Fibroblast of villous mesenchyme (primary cell): Measurements from ENCODE around the gene OAF. TPM values are rescaled to one million over a fixed set of nuclear protein-coding genes. Genes with fewer than 3 reads are reported as not detected.

Experiments
- DNase-seq: peaks from one replicate; pipeline ENCODE4 v3.0.0-alpha.2; 2010; ENCODE audit warnings: low read depth
- H3K4me3 ChIP-seq: 2 replicates; pipeline ENCODE4 v1.5.1; 2011; ENCODE audit warnings: low read depth, mild to moderate bottlenecking, low read length
- total RNA-seq: library from RNA; depleted of rRNA; stranded (reverse); fragments of >200 nt; gene quantifications from 2 replicates; pipeline ENCODE4 v1.2.3, GENCODE V29; 2012
- TF ChIP-seq, protein P1 (sequence below): IDR thresholded peaks from 2 replicates; pipeline ENCODE4 v1.5.1; 2012; ENCODE audit warnings: low read depth, mild to moderate bottlenecking, low read length; ENCODE audit not compliant: insufficient read depth

The OAF gene
- total RNA-seq, 1 donor, result 31.5 TPM

DNA sequence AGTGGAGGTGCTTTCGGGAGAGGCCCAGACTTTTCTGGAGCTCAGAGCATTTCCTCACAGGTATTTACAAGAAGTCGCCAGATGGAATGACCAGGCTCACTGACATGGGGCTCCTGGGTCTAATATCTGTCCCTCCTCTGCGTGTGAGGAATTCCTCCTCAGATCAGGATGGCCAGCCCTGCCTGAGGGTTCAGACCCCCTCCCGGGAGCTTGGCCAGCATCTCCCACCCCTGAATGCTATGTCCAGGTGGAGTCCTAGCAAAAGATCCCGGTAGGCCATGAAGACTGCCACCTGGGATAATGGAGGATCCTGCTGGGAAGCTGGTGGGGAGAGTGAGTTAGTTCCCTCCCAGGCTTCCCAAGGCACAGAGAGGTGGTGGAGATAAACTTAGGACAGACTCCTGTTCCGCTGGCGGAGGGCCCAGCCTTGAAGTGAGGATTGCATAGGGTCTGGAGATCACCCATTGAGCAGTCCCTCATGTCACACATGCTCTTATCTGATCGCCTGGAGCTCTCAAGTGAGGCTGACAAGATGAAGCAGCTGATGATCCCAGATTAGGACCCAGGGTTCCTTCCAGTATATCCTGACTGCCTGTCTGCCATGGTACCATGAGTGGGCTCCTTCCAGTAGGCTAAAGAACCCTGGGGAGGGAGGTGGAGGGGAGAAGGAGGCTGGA is 5.7 kb downstream of the OAF start:
- DNase-seq, result no peak
- TF ChIP-seq, protein P1, sequence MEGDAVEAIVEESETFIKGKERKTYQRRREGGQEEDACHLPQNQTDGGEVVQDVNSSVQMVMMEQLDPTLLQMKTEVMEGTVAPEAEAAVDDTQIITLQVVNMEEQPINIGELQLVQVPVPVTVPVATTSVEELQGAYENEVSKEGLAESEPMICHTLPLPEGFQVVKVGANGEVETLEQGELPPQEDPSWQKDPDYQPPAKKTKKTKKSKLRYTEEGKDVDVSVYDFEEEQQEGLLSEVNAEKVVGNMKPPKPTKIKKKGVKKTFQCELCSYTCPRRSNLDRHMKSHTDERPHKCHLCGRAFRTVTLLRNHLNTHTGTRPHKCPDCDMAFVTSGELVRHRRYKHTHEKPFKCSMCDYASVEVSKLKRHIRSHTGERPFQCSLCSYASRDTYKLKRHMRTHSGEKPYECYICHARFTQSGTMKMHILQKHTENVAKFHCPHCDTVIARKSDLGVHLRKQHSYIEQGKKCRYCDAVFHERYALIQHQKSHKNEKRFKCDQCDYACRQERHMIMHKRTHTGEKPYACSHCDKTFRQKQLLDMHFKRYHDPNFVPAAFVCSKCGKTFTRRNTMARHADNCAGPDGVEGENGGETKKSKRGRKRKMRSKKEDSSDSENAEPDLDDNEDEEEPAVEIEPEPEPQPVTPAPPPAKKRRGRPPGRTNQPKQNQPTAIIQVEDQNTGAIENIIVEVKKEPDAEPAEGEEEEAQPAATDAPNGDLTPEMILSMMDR, result no peak
- no peak overlapping the region for H3K4me3 ChIP-seq

DNA sequence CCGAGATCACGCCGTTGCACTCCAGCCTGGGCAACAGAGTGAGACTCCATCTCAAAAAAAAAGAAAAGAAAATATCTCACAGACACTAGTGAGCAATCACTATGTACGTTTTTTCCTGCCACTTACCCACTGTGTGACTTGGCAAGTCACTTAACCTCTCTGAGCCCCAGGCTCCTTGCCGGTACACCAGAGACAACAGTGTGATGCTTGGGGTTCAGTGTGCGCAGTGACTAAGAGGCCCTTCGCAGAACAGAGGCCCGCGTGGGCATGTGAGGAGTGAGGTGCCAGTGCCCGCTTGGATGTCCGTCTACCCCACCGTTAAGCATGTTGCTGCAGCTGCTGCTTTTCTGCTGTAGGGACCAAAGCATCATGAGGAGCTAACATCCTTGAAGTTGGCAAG is 6.7 kb downstream of the OAF start:
- DNase-seq, result no peak
- H3K4me3 ChIP-seq, result no peak overlapping the region
- TF ChIP-seq, protein P1, result no peak

DNA sequence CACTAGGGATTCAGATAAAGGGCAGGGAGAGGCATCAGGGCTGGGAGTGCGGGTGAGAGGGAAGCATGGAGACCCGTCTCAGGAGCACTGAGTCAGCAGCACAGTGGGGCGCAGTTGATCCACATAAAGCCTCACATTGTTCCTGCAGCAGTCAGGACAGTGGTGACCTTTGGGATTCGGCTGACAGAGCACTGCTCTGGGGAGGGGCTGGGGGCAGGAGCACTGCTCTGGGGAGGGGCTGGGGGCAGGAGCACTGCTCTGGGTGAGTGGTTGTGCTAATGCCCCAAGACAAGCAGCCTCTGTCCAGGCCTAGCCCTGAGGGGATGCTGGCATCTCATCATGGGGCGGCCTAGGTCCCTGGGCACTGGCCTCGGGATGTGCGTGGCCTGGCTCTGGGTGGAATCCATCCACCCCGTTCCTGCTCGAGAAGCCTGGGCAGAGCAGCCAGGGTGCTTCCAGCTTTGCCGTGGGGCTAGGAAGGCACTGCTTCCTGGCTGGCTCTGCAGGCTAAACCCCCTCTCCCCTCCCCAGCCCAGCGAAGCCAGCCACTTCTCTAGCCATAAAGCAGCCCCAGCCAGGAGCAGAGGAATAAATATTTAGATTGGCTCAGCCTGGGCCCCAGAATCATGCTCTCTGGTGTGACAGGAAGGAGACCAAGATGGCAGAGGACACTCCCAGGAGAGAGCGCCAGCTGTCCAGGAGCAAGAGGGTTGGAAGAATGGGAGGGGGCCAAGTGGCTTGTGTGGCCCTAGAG is 7.3 kb downstream of the OAF start:
- DNase-seq, result no peak
- TF ChIP-seq, protein P1, result no peak
- H3K4me3 ChIP-seq, result no peak overlapping the region

DNA sequence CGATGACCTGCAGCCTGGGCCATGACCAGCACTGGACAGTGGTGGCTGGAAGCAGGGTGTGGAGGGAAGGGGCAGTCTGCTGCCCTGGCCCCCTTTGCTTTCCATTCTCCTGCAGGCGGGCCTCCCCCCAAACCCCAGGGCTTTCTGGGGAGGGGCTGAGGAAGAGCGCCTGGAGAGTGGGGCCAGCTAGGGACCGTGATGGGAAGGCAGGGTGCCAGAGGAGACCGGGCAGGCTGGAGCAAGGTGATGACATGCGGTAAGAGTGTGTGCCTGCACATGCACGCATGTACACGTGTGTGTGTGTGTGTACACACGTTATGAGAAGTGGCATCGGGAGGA is 7.8 kb downstream of the OAF start:
- TF ChIP-seq, protein P1, result no peak
- no peak overlapping the region for H3K4me3 ChIP-seq
- DNase-seq, result no peak

DNA sequence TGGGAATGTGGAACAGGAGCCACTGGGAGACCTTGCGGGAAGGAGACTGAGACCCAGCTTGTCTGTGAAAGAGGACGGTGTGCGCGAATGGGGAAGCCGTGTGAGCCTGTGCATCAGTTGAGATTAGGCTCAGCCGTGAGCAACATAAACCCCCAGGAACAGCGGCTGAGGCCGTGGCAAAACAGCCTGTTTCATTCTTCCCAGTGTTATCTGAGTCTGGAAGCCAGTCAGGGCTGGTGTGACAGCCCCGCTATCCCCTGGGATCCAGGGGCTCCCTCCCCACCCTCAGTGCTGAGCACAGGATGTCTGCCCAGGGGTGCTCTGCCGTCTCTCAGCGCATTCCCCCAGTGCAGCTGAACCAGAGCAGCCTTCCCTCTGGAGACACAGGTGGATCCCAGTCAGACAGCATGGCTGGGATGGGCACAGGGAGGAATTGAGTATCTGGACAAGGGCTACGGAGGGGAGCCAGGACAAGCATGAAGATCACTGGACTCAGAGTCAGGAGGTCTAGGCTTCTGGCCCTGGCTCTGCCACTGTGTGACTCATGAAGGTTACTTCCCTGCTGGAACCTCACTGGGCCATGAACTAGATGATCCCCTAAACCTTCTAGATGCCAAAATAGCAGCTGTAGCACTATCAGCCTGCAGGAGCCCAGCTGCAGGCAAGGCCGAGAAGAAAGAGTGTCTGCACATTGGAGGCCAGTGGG is 8.6 kb downstream of the OAF start:
- no peak overlapping the region for H3K4me3 ChIP-seq
- DNase-seq, result peak; percentile 11
- TF ChIP-seq, protein P1, result no peak

DNA sequence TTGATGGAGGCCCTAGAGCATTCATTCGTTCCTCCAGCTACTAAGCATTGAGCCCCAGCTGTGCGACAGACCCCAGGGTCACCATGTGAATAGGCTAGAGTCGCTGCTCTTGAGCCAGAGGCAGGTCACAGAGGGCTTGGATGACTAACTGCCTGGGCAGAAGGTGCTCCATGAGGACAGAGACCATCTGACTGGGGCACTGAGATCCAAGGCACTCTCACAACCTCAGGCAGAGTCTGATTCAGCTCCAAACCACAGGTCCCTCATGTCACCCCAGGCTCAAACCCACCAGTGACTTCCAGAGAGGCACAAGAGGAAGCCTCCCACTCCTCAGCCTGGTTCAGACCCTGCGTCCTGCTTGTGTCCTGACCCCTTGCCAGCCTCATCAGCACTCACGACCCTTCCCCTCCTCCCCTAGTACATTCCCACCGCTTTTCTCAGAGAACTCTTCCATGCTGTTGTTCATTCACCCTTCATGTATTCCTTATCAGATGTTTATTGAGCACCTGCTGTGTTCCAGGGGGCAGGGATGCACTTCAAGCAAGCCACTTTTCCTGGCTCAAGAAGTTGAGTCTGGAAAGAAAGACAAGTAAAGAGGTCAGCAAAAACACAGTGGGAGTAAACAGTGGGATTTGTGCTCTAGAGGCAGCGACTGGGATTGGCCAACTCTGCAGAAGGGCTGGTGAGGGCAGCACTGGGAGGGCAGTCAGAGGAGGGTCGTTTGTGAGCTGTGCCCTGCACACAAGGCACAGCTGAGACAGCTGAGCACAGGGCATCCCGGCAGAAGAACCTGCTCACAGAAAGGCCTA is 9.3 kb downstream of the OAF start:
- TF ChIP-seq, protein P1, result no peak
- DNase-seq, result peak; percentile 16
- H3K4me3 ChIP-seq, result no peak overlapping the region
